GM21723 (cell line): ENCODE data around the gene EIF4G2.

Source experiments
- ATAC-seq: cut with Tn5 transposase; IDR thresholded peaks from one replicate; pipeline ENCODE4 v1.9.1; 2021; ENCODE audit warnings: mild to moderate bottlenecking, moderate library complexity; ENCODE audit not compliant: unreplicated experiment

EIF4G2 gene

DNA sequence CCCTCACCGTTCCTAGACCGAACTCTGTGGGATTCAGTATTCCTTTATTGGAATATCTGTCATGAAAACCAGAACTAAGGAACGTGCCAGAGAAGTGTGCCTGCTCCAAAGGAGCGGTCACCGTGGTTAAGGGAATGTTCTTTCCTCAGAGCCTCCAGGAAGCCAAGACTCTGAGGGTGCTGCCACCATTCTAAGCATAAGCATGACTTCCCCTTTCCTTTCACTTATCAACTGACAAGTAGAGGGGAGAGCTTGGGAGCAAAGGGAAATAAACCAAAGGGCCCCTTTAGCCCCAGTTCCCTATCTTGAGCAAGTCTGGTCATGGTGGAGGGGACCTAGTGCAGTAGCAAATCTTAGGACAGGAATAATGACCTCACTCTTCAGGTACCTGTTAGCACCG, 30.9 kb downstream of the EIF4G2 start:
- no peak for ATAC-seq

DNA sequence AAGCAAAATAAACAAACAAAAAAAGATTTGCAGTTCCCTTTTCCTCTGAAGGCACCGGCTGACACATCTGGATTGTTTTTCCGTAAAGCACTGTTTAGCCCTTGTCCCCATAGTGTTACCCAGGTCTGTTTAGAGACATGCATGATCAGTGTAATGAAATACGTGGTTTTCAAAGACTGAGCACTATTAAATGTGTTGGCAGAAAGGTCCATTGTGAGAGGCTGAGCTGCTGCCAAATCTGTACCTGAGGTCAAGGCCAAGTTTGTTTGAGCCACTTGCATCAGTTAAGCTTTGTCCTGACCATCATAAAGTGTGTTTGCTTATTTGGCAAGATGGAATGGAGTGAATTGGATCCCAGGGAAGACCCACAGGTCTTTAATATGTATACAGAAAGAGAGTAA, 31.3 kb downstream of the EIF4G2 start:
- ATAC-seq, result no peak

GRCh38 chr11:10774811-10775210, 33.9 kb downstream of the EIF4G2 start:
- no peak for ATAC-seq

DNA sequence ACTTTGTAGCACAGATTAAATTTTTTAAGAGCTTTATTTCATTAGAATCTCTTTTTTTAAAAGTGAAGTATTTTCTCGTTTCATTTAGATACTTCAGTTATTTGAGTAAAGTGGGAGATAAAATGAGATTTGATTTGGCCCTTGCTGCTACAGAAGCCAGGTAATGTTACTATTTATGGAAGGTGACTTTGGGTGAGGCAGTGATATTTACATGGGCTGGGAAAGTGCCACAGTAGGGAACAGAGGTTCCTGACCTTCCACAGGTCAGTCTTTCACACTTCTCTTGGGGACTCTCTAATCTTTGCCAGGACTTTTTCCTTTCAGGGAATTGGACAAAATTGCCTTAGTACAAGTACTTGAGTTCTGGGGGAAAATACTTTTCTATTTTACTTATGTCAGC, 37.3 kb downstream of the EIF4G2 start:
- ATAC-seq, result no peak

- no peak for ATAC-seq
Observed at GRCh38 chr11:10770626-10771254, 38.0 kb downstream of the EIF4G2 start.

- ATAC-seq, result no peak
Observed at GRCh38 chr11:10764412-10764811, 44.3 kb downstream of the EIF4G2 start.

DNA sequence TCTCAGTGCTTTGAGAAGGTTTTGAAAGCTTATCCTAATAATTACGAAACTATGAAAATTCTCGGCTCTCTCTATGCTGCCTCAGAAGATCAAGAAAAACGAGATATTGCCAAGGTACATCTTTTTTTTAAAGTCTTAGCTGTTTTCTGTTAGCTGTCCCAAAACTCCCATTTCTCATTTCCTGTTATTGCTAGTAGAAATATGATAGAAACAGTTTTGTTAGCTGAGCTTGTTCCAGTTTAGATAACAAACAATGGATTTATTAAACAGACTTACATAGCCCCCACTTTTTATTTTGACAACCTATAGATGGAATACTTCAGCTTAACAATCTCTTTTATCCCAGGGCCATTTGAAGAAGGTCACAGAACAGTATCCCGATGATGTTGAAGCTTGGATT, 45.0 kb downstream of the EIF4G2 start:
- ATAC-seq, result no peak

DNA sequence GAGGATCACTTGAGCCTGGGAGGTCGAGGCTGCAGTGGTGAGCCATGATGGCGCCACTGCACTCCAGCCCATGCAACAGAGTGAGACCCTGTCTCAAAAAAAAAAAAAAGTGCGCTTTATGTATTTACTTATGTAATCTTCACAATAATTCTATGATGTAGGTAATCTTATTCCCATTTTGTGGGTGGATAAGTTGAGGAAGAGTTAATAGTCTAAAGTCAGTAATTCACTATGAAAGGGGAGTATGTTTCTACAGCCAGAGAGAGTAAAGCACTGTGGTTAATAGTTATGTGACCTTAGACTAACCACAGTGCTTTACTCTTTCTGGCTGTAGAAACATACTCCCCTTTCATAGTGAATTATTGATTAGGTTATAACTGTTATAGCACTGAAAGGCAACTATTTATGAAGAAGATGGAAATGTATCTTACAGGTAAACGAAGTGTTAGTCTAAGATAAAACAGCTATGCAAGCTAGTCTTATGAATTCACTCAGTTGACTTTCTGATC, 45.8 kb downstream of the EIF4G2 start:
- no peak for ATAC-seq

GRCh38 chr11:10762185-10762584, 46.5 kb downstream of the EIF4G2 start:
- ATAC-seq, result peak; percentile 91

DNA sequence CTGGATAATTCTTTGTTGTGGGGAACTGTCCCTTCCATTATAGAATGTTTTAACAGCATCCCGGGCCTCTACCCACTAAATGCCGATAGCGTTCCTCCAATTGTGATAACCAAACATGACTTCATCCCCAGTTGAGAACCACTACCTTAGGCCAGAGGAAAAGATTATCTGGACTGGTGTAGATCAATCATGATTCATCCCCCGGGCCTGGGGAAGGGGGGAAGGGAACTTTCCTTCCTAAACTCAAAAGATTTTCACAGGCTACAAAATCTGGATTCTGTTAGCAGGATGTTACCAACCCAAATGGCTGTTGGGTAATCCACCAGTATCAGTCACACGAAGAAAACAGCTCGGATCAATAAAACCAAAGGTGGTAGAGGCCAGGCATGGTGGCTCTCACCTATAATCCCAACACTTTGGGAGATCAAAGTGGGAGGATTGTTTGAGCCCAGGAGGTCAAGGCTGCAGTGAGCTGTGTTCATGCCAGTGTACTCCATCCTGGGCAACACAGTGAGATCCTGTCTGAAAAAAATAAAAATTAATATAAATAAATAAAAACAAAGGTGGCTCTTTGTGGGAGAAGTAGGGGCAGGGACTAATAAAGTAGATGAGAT, 47.5 kb downstream of the EIF4G2 start:
- no peak for ATAC-seq

DNA sequence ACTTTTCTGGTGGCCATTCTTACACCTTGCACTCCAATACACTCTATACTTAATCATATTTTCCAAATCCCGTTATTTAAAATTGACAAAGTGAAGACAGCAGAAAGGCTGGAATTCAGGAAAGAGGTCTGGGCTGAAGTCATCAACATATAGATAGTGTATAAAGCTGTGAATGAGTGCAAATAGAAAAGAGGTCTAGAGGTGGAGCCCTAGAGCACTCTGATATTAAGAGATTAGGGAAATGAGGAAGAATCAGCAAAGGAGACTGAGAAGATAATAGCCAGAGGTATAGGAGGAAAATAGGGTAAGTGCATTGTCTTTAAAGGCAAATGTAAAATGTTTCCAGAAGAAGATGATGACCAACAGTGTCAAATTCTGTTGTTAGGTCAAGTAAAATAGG, 49.8 kb downstream of the EIF4G2 start:
- ATAC-seq, result no peak

GRCh38 chr11:10752486-10752885, 56.2 kb downstream of the EIF4G2 start:
- ATAC-seq, result no peak

GRCh38 chr11:10752061-10752460, 56.7 kb downstream of the EIF4G2 start:
- ATAC-seq, result no peak

- peak; percentile 25 for ATAC-seq
Observed at GRCh38 chr11:10751581-10751940, 57.2 kb downstream of the EIF4G2 start.

GRCh38 chr11:10750838-10751580, 57.7 kb downstream of the EIF4G2 start, which contains the start of gene CTR9:
Gene CTR9, plus strand, starts transcription at chr11:10751246. Its CDS starts 167 bp downstream, at chr11:10751413.
- ATAC-seq, result peak; percentile 94

DNA sequence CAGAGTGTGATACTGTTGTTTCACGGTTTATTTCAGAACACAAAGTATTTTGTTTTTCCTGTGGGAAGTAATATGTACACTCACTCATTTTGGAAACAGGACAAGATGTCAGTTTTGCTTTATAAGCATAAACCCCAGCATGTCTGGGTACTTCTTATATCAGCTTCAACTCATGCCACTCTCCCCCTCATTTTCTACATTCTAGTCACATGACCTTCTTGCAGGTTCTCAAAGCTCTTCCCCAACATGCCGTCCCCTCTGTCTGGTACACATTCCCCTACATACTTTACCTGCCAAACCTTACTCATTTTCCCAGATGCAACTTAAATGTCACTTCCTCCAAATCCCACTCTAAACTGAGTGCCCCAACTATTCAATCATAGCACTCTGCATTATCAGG, 59.2 kb downstream of the EIF4G2 start:
- no peak for ATAC-seq

GRCh38 chr11:10747733-10748132, 61.0 kb downstream of the EIF4G2 start:
- ATAC-seq, result no peak
